ENCODE measurements around the gene MED20.

- TF ChIP-seq, protein P1, sequence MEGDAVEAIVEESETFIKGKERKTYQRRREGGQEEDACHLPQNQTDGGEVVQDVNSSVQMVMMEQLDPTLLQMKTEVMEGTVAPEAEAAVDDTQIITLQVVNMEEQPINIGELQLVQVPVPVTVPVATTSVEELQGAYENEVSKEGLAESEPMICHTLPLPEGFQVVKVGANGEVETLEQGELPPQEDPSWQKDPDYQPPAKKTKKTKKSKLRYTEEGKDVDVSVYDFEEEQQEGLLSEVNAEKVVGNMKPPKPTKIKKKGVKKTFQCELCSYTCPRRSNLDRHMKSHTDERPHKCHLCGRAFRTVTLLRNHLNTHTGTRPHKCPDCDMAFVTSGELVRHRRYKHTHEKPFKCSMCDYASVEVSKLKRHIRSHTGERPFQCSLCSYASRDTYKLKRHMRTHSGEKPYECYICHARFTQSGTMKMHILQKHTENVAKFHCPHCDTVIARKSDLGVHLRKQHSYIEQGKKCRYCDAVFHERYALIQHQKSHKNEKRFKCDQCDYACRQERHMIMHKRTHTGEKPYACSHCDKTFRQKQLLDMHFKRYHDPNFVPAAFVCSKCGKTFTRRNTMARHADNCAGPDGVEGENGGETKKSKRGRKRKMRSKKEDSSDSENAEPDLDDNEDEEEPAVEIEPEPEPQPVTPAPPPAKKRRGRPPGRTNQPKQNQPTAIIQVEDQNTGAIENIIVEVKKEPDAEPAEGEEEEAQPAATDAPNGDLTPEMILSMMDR (IDR thresholded peaks at IDR 0.05) = no peak
- TF ChIP-seq POLR2A (IDR thresholded peaks at IDR 0.05) = no peak
Observed at GRCh38 chr6:41900861-41901260, 20.1 kb downstream of the MED20 start.

Measured in heart left ventricle (tissue), 13 donors.